AG10803 (cell line): Measurements from ENCODE around the gene COLGALT1.

ENCODE experiments used
- DNase-seq: peaks from one replicate; pipeline ENCODE4 v3.0.0; 2010; ENCODE audit warnings: low read depth
- H3K4me3 ChIP-seq: 2 replicates; pipeline ENCODE4 v1.5.1; 2011; ENCODE audit warnings: mild to moderate bottlenecking, low read length, control low read depth
- CTCF ChIP-seq: conservative IDR thresholded peaks from 2 replicates; pipeline ENCODE4 v1.5.1; 2011; ENCODE audit warnings: mild to moderate bottlenecking, low read length, control low read depth, inconsistent platforms

The COLGALT1 gene

GRCh38 chr19:17624314-17624991 lies 69.0 kb downstream of the COLGALT1 start:
- no peak for DNase-seq
- H3K4me3 ChIP-seq = no peak overlapping the region
- TF ChIP-seq CTCF = no peak

- no peak for DNase-seq
- TF ChIP-seq CTCF = no peak
- H3K4me3 ChIP-seq = no peak overlapping the region
Measured at GRCh38 chr19:17625043-17625442, 69.6 kb downstream of the COLGALT1 start.

GRCh38 chr19:17625980-17626379 lies 70.5 kb downstream of the COLGALT1 start:
- no peak for DNase-seq
- no peak for TF ChIP-seq CTCF
- H3K4me3 ChIP-seq = no peak overlapping the region

- no peak for DNase-seq
- no peak overlapping the region for H3K4me3 ChIP-seq
- no peak for TF ChIP-seq CTCF
Measured at GRCh38 chr19:17626456-17627015, 71.1 kb downstream of the COLGALT1 start.

- DNase-seq = no peak
- no peak overlapping the region for H3K4me3 ChIP-seq
- TF ChIP-seq CTCF = no peak
Measured at GRCh38 chr19:17627161-17627560, 71.7 kb downstream of the COLGALT1 start.

DNA sequence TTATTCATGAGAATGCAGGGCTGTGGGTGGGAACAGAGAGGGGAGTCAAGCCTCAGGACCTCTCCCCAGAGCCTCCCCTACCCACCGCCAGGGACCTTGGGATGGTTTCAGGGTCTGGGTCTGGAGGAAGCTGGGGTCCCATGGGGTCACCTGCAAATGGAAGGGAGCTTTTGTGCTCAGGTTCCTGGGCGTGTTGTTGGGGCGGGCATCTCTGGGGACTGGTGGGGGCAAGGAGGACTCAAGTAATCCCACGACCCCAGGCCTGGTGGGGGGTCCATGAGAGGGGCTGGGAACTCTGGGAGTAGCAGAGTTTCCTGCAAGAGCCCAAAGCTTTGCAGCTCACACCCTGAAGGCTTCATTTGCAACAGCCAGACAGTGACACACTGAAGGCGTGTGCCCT lies 72.5 kb downstream of the COLGALT1 start:
- H3K4me3 ChIP-seq = no peak overlapping the region
- TF ChIP-seq CTCF = no peak
- DNase-seq = no peak

DNA sequence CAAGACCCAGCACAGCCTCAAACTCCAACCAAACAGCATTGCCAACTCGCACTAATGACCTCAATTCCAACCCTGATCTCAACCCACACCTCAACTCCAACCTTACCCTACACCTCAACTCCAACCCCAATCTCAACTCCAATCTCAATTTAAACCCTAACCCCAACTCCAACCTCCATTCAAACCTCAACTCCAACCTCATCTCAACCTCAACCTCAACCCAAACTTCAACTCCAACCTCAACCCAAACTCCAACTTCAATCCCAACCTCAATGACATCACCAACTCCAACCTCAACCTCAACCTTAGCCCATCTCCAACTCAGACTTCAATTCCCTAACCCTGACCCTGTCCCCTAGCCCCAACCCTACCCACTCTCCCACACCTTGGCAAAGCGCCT lies 74.3 kb downstream of the COLGALT1 start:
- H3K4me3 ChIP-seq = no peak overlapping the region
- no peak for DNase-seq
- TF ChIP-seq CTCF = no peak
